ENCODE data around the gene IYD.
"Not testable (repeated sequence)": the region's sequence is repeated elsewhere in the genome, so short reads cannot be mapped to it uniquely, and the experiment has no call there.

IYD gene

DNA sequence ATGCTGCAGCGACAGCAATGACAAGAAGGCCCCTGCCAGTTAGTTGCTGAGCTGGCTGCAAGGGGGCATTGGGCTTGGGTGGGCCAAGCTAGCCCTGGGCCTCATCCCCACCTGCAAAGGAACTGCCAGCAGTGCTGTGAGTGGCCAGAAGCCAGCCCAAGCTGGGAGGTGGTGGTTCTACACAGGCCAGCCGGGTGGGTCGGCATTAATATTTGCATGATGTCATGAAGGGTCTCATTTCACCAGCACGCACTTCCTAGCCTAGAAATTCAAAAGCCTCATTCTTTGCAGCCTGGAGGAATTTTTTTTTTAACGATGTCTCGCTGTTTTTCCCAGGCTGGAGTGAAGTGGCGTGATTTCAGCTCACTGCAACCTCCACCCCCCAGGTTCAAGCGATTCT lies 62.0 kb downstream of the IYD start:
- DNase-seq (ENCODE audit: low read depth in 1 of 2, low spot score in 1 of 2) = no peak

DNA sequence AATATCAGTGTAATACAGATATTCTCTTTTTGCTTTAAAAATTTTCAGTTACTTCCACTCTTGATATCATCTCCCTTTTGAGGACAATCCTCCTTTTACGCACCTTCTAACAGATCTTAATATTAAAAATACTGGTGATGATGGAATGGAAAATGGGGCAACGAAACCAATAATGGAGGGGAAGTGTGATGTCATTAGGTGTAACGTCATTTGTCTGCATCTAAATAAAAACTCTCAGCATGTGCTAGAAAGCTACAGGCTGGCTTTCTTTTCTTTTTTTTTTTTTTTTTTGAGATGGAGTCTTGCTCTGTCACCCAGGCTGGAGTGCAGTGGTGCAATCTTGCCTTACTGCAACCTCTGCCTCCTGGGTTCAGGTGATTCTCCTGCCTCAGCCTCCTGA lies 66.5 kb downstream of the IYD start:
- no peak for DNase-seq (ENCODE audit: low read depth in 1 of 2, low spot score in 1 of 2)

DNA sequence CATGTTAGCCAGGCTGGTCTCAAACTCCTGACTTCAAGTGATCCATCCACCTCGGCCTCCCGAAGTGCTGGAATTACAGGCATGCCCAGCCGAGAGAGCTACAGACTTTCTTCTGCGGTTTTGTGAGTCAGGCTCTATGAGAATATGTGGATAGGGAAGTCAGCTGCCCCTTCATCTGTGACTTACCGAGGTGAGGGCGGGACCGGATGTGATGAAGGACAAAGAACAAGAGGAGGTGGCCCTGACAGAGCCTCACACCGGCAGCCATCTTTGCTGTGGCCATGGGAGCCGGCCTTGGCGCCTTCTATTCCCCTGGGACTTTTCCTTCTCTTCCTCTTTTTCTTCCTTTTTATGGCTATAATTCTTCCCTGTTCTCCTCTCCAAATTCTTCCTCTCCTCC lies 67.0 kb downstream of the IYD start:
- no peak for DNase-seq (ENCODE audit: low read depth in 1 of 2, low spot score in 1 of 2)

DNA sequence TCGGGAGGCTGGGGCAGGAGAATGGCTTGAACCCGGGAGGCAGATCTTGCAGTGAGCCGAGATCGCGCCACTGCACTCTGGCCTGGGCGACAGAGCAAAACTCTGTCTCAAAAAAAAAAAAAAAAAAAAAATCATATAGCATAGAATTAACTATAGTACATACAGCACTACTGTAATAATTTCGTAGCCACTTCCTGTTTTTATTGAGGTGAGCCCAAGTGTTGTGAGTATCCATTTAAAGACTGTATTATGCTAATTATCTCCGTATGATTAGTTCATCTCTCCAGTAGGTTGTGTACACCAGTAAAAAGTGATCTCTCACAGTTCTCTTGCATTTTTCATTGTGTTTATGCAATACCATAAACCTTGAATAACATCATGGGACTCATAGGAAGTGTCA lies 70.6 kb downstream of the IYD start:
- no peak for DNase-seq (ENCODE audit: low read depth in 1 of 2, low spot score in 1 of 2)

DNA sequence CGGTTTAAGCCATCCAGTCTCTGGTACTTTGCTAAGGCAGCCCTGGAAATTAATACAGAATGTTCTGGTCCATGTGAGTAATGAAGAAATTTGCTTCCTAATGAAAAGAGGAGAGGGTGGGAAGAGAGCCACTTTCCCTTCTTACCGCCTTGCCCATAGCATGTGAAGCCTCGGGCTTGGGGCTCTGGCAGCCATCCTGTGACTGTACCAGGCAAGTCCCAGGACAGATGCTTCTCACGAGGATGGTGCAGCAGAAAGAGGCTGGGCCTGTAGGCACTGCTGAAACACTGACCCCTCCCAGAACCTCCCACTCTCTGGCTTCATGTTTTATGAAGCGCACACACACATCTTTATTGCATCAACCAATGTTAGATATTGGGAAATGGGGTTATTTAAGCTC lies 74.8 kb downstream of the IYD start:
- no peak for DNase-seq (ENCODE audit: low read depth in 1 of 2, low spot score in 1 of 2)

DNA sequence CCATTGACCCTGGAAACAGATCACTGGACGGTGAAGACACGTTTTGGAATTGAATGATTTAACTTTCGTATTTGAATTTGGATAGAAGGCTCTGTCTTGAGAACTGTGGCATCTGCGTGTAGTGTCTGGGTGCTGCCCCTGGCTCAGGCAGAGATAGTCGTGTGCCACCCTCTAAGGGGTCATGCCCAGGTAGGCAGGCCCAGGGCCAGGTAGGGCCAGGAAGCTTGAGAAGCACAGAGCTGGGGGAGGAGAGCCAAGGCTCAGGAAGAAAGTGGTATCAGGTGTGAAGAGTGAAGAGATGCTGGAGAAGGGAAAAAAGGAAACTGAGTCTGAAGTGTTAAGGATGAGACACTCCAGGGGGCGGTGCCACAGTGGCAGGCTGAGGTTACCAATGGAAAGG lies 75.5 kb downstream of the IYD start:
- no peak for DNase-seq (ENCODE audit: low read depth in 1 of 2, low spot score in 1 of 2)

DNA sequence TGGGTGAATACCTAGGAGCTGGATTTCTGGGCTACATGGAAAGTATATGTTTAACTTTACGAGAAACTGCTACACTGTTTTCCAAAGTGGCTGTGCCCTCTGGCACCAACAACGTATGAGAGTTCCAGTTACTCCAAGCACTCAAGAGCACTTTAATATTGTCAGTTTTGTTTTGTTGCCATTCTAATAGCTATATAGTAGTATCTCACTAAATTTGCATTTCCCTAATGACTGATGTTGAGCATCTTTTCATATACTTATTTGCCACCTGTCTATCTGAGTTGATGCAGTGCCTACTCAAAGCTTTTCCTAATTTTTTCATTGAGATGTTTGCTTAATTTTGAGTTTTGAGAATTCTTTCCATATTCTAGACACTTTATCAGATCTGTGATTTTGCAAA lies 76.7 kb downstream of the IYD start:
- DNase-seq (ENCODE audit: low read depth in 1 of 2, low spot score in 1 of 2) = no peak

DNA sequence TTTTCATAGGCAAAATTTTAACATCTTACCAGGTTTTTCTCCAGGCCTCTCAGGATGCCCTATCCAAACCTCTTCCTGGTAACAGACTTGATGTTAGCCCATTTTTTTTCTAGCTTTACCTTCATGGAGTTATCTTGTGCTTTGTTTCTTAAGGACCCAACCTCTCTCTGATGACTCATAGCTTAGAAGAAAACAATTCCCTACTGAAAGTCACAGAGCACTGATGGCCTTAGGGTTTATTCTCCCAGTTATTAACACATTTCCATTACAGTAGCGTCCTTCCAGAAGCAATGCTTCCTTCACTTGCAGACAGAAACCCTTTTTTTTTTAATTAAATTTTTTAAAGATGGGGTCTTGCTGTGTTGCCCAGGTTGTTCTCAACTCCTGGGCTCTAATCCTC lies 79.4 kb downstream of the IYD start:
- DNase-seq (ENCODE audit: low read depth in 1 of 2, low spot score in 1 of 2) = no peak

DNA sequence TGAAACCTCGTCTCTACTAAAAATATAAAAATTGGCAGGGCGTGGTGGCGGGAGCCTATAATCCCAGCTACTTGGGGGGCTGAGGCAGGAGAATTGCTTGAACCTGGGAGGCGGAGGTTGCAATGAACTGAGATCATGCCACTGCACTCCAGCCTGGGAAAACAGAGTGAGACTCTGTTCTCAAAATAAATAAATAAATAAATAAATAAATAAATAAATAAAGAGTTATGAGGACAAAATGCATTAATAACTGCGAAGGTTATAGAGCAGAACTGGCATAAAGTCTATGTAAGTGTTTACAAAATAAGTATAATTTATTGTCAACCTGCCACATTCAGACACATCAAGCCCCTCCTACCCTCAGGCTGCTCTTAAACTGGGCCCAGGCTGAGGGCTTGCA lies 80.2 kb downstream of the IYD start:
- DNase-seq (ENCODE audit: low read depth in 1 of 2, low spot score in 1 of 2) = not testable (repeated sequence)

DNA sequence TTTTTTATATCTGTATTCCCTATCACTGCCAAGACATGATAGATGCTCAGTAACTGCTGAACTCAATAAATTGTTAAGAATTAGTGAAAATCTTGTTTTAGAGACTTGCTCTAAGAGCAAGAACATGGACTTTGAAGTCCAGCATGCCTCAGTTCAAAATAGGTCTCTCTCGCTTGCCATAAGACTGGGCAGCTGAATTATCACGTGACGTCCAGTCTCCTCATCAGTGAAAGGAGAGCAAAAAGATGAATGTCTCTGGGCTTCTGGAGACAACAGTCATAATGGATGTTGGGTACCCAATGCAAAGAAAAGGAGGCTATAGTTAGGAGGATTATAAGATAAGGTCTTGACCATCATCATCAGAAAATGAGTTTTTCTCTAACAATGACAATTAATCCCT lies 82.1 kb downstream of the IYD start:
- no peak for DNase-seq (ENCODE audit: low read depth in 1 of 2, low spot score in 1 of 2)

DNA sequence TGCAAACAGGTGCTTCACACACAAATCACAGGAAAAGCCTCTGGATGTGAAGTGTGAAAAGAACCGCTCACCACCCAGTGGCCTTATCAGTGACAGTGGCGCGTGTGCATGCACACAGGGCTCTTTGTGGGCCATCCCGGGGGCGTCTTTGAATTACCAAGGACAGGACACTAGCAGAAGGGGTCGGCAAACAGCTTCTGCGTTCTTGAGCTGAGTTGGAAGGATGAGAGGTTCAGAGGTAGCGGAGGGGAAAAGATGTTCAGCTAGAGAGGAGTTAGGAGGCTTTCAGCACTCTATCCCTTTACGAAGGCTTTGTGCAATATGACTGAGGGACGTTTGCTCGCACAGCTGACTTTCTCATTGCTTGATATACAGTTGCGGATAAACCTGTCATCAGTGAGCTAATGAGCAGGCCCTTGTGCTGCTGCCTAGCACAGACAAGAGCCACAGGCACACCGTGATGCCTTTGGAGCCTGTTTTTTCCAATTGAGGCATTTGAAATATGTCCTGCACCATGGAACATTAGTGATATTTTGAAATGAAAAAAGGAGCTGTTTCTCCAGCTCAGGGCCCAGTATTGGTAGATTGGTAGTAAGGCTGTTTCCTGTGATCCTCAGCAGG lies 83.1 kb downstream of the IYD start:
- DNase-seq (ENCODE audit: low read depth in 1 of 2, low spot score in 1 of 2) = no peak

DNA sequence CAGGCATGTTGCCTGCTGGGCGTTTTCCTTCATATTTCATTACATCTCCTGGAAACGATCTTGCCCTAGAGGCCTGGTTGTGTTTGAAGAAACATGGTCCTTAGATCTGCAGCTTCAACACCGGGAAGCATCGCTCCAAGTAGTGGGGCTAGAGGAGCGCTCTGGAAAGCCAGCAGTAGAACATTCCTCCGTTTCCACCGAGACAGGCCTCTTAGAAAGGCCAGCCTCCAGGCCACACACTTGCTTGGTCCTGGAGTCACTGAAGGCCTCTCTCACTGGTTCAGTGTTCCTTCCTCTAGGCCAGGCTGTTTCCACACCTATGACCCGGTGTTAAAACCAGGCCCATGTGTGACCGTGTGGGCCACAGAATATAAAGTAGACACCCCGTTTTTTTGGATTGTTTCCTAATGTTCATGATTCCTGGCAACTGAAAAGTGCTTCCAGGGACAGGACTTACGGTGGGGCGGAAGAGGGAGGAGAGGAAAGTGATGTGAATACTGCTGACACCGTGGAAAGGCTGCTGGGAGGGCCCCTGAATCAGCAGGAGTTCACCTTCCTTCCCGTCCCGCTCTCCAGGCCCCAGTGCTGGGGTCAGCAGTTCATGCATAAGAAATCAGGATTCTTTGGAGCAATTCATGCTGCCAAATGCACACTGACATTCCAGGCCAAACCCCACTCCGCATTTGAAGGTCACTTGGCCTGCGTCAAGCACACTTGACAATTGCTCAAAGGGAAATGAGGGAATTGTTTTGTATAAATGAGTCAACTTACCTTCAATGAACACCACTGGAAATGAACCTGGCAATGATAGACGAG lies 83.8 kb downstream of the IYD start:
- no peak for DNase-seq (ENCODE audit: low read depth in 1 of 2, low spot score in 1 of 2)

DNA sequence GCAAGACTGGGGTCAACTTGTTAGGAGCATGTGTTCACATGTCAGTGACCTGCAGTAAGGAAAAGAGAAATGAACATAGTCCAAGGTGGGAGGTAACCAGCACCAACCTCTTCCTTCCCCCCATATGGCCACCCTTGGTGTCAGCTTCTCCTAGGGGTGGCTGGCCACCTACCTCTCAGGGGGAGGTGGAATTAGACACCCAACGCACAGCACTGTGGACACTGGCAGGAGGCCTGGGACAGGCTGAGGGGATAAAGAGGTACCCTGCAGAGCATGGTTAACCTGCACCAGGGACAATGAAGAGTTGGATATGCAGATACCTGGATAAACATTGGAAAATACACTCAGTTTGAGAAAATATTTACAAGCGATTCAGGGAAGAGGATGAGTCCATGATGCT lies 84.5 kb downstream of the IYD start:
- no peak for DNase-seq (ENCODE audit: low read depth in 1 of 2, low spot score in 1 of 2)
